ENCODE measurements around the gene CNTNAP5.

The CNTNAP5 gene

GRCh38 chr2:124693156-124693555, 668.1 kb downstream of the CNTNAP5 start:
- DNase-seq (ENCODE audit: low read depth): no peak

GRCh38 chr2:124698979-124699565, 674.0 kb downstream of the CNTNAP5 start:
- no peak for DNase-seq (ENCODE audit: low read depth)

GRCh38 chr2:124702777-124703176, 677.7 kb downstream of the CNTNAP5 start:
- DNase-seq (ENCODE audit: low read depth): no peak

GRCh38 chr2:124704071-124704925, 679.2 kb downstream of the CNTNAP5 start:
- no peak for DNase-seq (ENCODE audit: low read depth)

- no peak for DNase-seq (ENCODE audit: low read depth)
These were observed 683.6 kb downstream of the CNTNAP5 start for GRCh38 chr2:124708661-124709060.

- no peak for DNase-seq (ENCODE audit: low read depth)
These were observed 688.9 kb downstream of the CNTNAP5 start for GRCh38 chr2:124713969-124714368.

GRCh38 chr2:124725187-124725586, 700.1 kb downstream of the CNTNAP5 start:
- no peak for DNase-seq (ENCODE audit: low read depth)

GRCh38 chr2:124740636-124741035, 715.5 kb downstream of the CNTNAP5 start:
- no peak for DNase-seq (ENCODE audit: low read depth)

- no peak for DNase-seq (ENCODE audit: low read depth)
These were observed 728.8 kb downstream of the CNTNAP5 start for GRCh38 chr2:124753842-124754241.

- no peak for DNase-seq (ENCODE audit: low read depth)
These were observed 730.3 kb downstream of the CNTNAP5 start for GRCh38 chr2:124755386-124755785.

- DNase-seq (ENCODE audit: low read depth): no peak
These were observed 731.0 kb downstream of the CNTNAP5 start for GRCh38 chr2:124756048-124756447.

- DNase-seq (ENCODE audit: low read depth): no peak
These were observed 737.3 kb downstream of the CNTNAP5 start for GRCh38 chr2:124762388-124762787.

- DNase-seq (ENCODE audit: low read depth): no peak
These were observed 738.5 kb downstream of the CNTNAP5 start for GRCh38 chr2:124763611-124764010.

GRCh38 chr2:124774781-124775180, 749.7 kb downstream of the CNTNAP5 start:
- DNase-seq (ENCODE audit: low read depth): no peak

- DNase-seq (ENCODE audit: low read depth): no peak
These were observed 751.2 kb downstream of the CNTNAP5 start for GRCh38 chr2:124776332-124776731.

GRCh38 chr2:124778076-124778475, 753.0 kb downstream of the CNTNAP5 start:
- no peak for DNase-seq (ENCODE audit: low read depth)

- no peak for DNase-seq (ENCODE audit: low read depth)
These were observed 771.6 kb downstream of the CNTNAP5 start for GRCh38 chr2:124796647-124797046.

- DNase-seq (ENCODE audit: low read depth): no peak
These were observed 772.0 kb downstream of the CNTNAP5 start for GRCh38 chr2:124797049-124797448.

GRCh38 chr2:124798551-124798950, 773.5 kb downstream of the CNTNAP5 start:
- no peak for DNase-seq (ENCODE audit: low read depth)

GRCh38 chr2:124804014-124804940, 779.2 kb downstream of the CNTNAP5 start:
- no peak for DNase-seq (ENCODE audit: low read depth)

GRCh38 chr2:124805060-124805459, 780.0 kb downstream of the CNTNAP5 start:
- DNase-seq (ENCODE audit: low read depth): no peak

GRCh38 chr2:124810132-124810531, 785.0 kb downstream of the CNTNAP5 start:
- DNase-seq (ENCODE audit: low read depth): no peak

Data from fibroblast of gingiva (primary cell).